IMR-90 (cell line): ENCODE measurements around the gene C1orf159. TPM values are rescaled to one million over a fixed set of nuclear protein-coding genes. Genes with fewer than 3 reads are reported as not detected.

Source experiments
- ATAC-seq: fragments of 200-7000 bp; cut with Tn5 transposase; 2 replicates; pipeline ENCODE4 v1.9.1; 2020; ENCODE audit warnings: low read depth, mild to moderate bottlenecking, moderate library complexity
- BruUV-seq: library from RNA; stranded (reverse); fragments of 400-500 nt; replicated peaks from 2 replicates; lab custom pipeline; 2021; lab: Mats Ljungman, UMichigan
- CTCF ChIA-PET: fragments of 300-600 bp; formaldehyde crosslinking; extraction: SDS; loops from one replicate; lab custom pipeline; 2021; ENCODE audit warnings: antibody characterized with exemption; lab: Yijun Ruan, JAX
- POLR2A ChIA-PET: fragments of 300-600 bp; sonication (Branson Sonifier 250); formaldehyde crosslinking; loops from one replicate; lab custom pipeline; 2022; ENCODE audit warnings: antibody characterized with exemption; ENCODE audit not compliant: unreplicated experiment; lab: Charles Lee
- DNase-seq: peaks from one replicate; pipeline ENCODE4 v3.0.0; 2013
- H2AFZ ChIP-seq: replicated peaks from 2 replicates; pipeline ENCODE3; 2013; ENCODE audit warnings: low read length, mild to moderate bottlenecking; ENCODE audit not compliant: poor library complexity
- H2AK5ac ChIP-seq: 2 replicates; pipeline ENCODE4 v1.6.1; 2013; ENCODE audit warnings: low read depth, low read length, inconsistent platforms
- H2AK9ac ChIP-seq: replicated peaks from 2 replicates; pipeline ENCODE3; 2013; ENCODE audit warnings: mild to moderate bottlenecking, low read depth, low read length, moderate library complexity; ENCODE audit not compliant: poor library complexity
- H2BK120ac ChIP-seq: 2 replicates; pipeline ENCODE4 v1.6.1; 2013; ENCODE audit warnings: low read depth, low read length, inconsistent platforms
- H2BK15ac ChIP-seq: 3 replicates; pipeline ENCODE4 v1.6.1; 2013; ENCODE audit warnings: low read depth, low read length, inconsistent platforms
- H2BK20ac ChIP-seq: 2 replicates; pipeline ENCODE4 v1.6.1; 2013; ENCODE audit warnings: low read depth, mild to moderate bottlenecking, inconsistent platforms, low read length, moderate library complexity
- H2BK5ac ChIP-seq: 2 replicates; pipeline ENCODE4 v1.6.1; 2013; ENCODE audit warnings: mild to moderate bottlenecking, low read depth, low read length, inconsistent platforms; ENCODE audit not compliant: poor library complexity, severe bottlenecking
- H3K14ac ChIP-seq: replicated peaks from 2 replicates; pipeline ENCODE4 v1.6.1; 2013; ENCODE audit warnings: low read depth, low read length, inconsistent platforms
- H3K18ac ChIP-seq: 2 replicates; pipeline ENCODE4 v1.6.1; 2013; ENCODE audit warnings: low read depth, low read length, control low read depth
- H3K23ac ChIP-seq: 2 replicates; pipeline ENCODE4 v1.6.1; 2013; ENCODE audit warnings: low read depth, low read length, inconsistent platforms
- H3K27ac ChIP-seq: 2 replicates; pipeline ENCODE4 v1.5.1; 2013; ENCODE audit warnings: mild to moderate bottlenecking, control low read depth, low read length; ENCODE audit not compliant: insufficient read depth
- H3K27me3 ChIP-seq: 2 replicates; pipeline ENCODE4 v1.6.1; 2013; ENCODE audit warnings: low read length; ENCODE audit not compliant: control insufficient read depth, insufficient read depth
- H3K36me3 ChIP-seq: 2 replicates; pipeline ENCODE4 v1.6.1; 2013; ENCODE audit warnings: low read length, mixed read lengths; ENCODE audit not compliant: control insufficient read depth, insufficient read depth
- H3K4ac ChIP-seq: 2 replicates; pipeline ENCODE4 v1.6.1; 2013; ENCODE audit warnings: low read depth, low read length, inconsistent platforms
- H3K4me1 ChIP-seq: 2 replicates; pipeline ENCODE4 v1.6.1; 2013; ENCODE audit warnings: low read length, mixed read lengths; ENCODE audit not compliant: control insufficient read depth, insufficient read depth
- H3K4me2 ChIP-seq: 2 replicates; pipeline ENCODE4 v1.6.1; 2013; ENCODE audit warnings: low read depth, mild to moderate bottlenecking, control low read depth, low read length, moderate library complexity
- H3K4me3 ChIP-seq: 2 replicates; pipeline ENCODE4 v1.5.1; 2013; ENCODE audit warnings: low read depth, mild to moderate bottlenecking, control low read depth, low read length, moderate library complexity; ENCODE audit not compliant: insufficient read depth
- H3K56ac ChIP-seq: 2 replicates; pipeline ENCODE4 v1.6.1; 2013; ENCODE audit warnings: low read length, inconsistent platforms; ENCODE audit not compliant: insufficient read depth; ENCODE audit errors: extremely low read depth
- H3K79me1 ChIP-seq, 2 experiments: 2 replicates each; pipeline ENCODE4 v1.6.1; 2013; ENCODE audit warnings: low read length in 2 of 2, inconsistent platforms in 1 of 2, low read depth in 1 of 2
- H3K9ac ChIP-seq: 2 replicates; pipeline ENCODE4 v1.6.1; 2013; ENCODE audit warnings: low read depth, low read length, control low read depth
- H3K9me1 ChIP-seq: 2 replicates; pipeline ENCODE4 v1.6.1; 2013; ENCODE audit warnings: low read length, inconsistent platforms; ENCODE audit not compliant: insufficient read depth
- H3K9me3 ChIP-seq: 2 replicates; pipeline ENCODE4 v1.6.1; 2013; ENCODE audit warnings: low read length; ENCODE audit not compliant: control insufficient read depth, insufficient read depth
- H4K20me1 ChIP-seq: 2 replicates; pipeline ENCODE4 v1.6.1; 2013; ENCODE audit warnings: low read length, inconsistent platforms; ENCODE audit not compliant: insufficient read depth
- H4K5ac ChIP-seq: 2 replicates; pipeline ENCODE4 v1.6.1; 2013; ENCODE audit warnings: mild to moderate bottlenecking, low read depth, low read length, control low read depth
- H4K8ac ChIP-seq, 2 experiments: 2 replicates each; pipeline ENCODE4 v1.6.1; 2013; ENCODE audit warnings: low read depth in 2 of 2, low read length in 2 of 2, control low read depth in 1 of 2, inconsistent platforms in 1 of 2
- H4K91ac ChIP-seq: 2 replicates; pipeline ENCODE4 v1.6.1; 2013; ENCODE audit warnings: low read depth, low read length, inconsistent platforms; ENCODE audit not compliant: insufficient read depth
- BHLHE40 ChIP-seq: fragments of 150-350 bp; IDR thresholded peaks from 2 replicates; pipeline ENCODE4 v1.6.1; 2016; ENCODE audit warnings: mild to moderate bottlenecking, low read depth, low read length
- CEBPB ChIP-seq: IDR thresholded peaks from 2 replicates; pipeline ENCODE4 v1.6.1; 2012; ENCODE audit warnings: low read depth, low read length, improper control_type of control experiment
- CHD1 ChIP-seq: IDR thresholded peaks from 2 replicates; pipeline ENCODE4 v1.6.1; 2012; ENCODE audit warnings: low read depth, low read length, improper control_type of control experiment
- CTCF ChIP-seq: conservative IDR thresholded peaks from 2 replicates; pipeline ENCODE4 v1.5.1; 2012; ENCODE audit warnings: mild to moderate bottlenecking, low read depth, low read length, improper control_type of control experiment
- ELK1 ChIP-seq: fragments of 150-350 bp; IDR thresholded peaks from 2 replicates; pipeline ENCODE4 v1.6.1; 2016; ENCODE audit warnings: low read depth, mild to moderate bottlenecking, low read length, moderate library complexity, borderline replicate concordance
- FOS ChIP-seq: fragments of 150-350 bp; IDR thresholded peaks from 2 replicates; pipeline ENCODE4 v1.6.1; 2016; ENCODE audit warnings: low read depth, low read length
- MAFK ChIP-seq: IDR thresholded peaks from 2 replicates; pipeline ENCODE4 v1.6.1; 2012; ENCODE audit warnings: low read depth, low read length, improper control_type of control experiment
- MAZ ChIP-seq: IDR thresholded peaks from 2 replicates; pipeline ENCODE4 v1.6.1; 2012; ENCODE audit warnings: low read depth, mild to moderate bottlenecking, low read length, improper control_type of control experiment, moderate library complexity, borderline replicate concordance
- MXI1 ChIP-seq: IDR thresholded peaks from 2 replicates; pipeline ENCODE4 v1.6.1; 2012; ENCODE audit warnings: low read depth, mild to moderate bottlenecking, low read length, moderate library complexity, borderline replicate concordance
- NFE2L2 ChIP-seq: fragments of 150-350 bp; IDR thresholded peaks from 2 replicates; pipeline ENCODE4 v1.6.1; 2016; ENCODE audit warnings: low read depth, mild to moderate bottlenecking, low read length
- POLR2A ChIP-seq: IDR thresholded peaks from 2 replicates; pipeline ENCODE4 v1.6.1; 2012; ENCODE audit warnings: mild to moderate bottlenecking, low read depth, low read length
- RAD21 ChIP-seq: IDR thresholded peaks from 2 replicates; pipeline ENCODE4 v1.6.1; 2012; ENCODE audit warnings: low read length, improper control_type of control experiment
- RCOR1 ChIP-seq: IDR thresholded peaks from 2 replicates; pipeline ENCODE4 v1.6.1; 2012; ENCODE audit warnings: mild to moderate bottlenecking, low read length, improper control_type of control experiment; ENCODE audit not compliant: insufficient replicate concordance
- RFX5 ChIP-seq: IDR thresholded peaks from 2 replicates; pipeline ENCODE4 v1.8.0; 2012; ENCODE audit warnings: low read depth, mild to moderate bottlenecking, low read length, moderate library complexity
- SMC3 ChIP-seq: fragments of 150-350 bp; IDR thresholded peaks from 2 replicates; pipeline ENCODE4 v1.6.1; 2016; ENCODE audit warnings: low read depth, mild to moderate bottlenecking, antibody characterized with exemption, low read length, moderate library complexity
- USF2 ChIP-seq: fragments of 150-350 bp; IDR thresholded peaks from 2 replicates; pipeline ENCODE4 v1.6.1; 2017; ENCODE audit warnings: mild to moderate bottlenecking, antibody characterized with exemption, low read length, low read depth
- WGBS, 2 experiments: methylation state at CpG; one replicate each; pipeline versions ENCODE4 v1.1.5 to v1.1.7; 2013; ENCODE audit warnings: missing lambda C conversion rate in 2 of 2; ENCODE audit not compliant: insufficient read length in 1 of 2; ENCODE audit errors: extremely low coverage in 2 of 2; 5-methylcytosine and 5-hydroxymethylcytosine counted together
- dilution Hi-C: fragments of 300-500 bp; cut with HindIII; formaldehyde crosslinking; loops from one replicate; pipeline ENCODE4 v1.14.3; 2018; ENCODE audit warnings: low sequenced_read_pairs; ENCODE audit not compliant: unreplicated experiment
- in situ Hi-C: fragments of 300-500 bp; cut with MboI; formaldehyde crosslinking; loops from 3 replicates; pipeline ENCODE4 v1.14.3; 2019; ENCODE audit warnings: low sequenced_read_pairs, inconsistent platforms, mixed read lengths
- intact Hi-C: fragments of 100-400 bp; cut with micrococcal nuclease; formaldehyde crosslinking; loops from 2 replicates; pipeline ENCODE4 v1.10.0; 2022
- polyA plus RNA-seq, 3 experiments: library from polyadenylated mRNA; depleted of rRNA; stranded (reverse); fragments of >200 nt; gene quantifications; 2 replicates each; pipeline ENCODE4 v1.2.3, GENCODE V29; 2012; ENCODE audit warnings: low replicate concordance in 1 of 3
- total RNA-seq: library from RNA; depleted of rRNA; stranded (reverse); fragments of >200 nt; gene quantifications from 2 replicates; pipeline ENCODE4 v1.2.3, GENCODE V29; 2012

C1orf159 gene
- total and polyA plus RNA-seq, 2 of the 4 experiments (the other 2 are of a cell fraction) = 2.9 to 12.6 TPM

DNA sequence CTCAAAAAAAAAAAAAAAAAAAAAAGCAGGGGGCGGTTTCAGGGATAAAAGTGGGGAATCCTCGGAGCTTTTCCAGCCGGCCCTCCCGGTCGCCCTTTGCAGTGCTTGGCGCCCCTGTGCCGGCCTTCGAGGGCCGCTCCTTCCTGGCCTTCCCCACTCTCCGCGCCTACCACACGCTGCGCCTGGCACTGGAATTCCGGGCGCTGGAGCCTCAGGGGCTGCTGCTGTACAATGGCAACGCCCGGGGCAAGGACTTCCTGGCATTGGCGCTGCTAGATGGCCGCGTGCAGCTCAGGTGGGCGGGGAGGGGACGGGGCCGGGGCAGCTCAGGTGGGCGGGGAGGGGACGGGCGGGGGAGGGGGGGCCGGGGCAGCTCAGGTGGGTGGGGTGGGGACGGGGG is 67.1 kb downstream of the C1orf159 start:
- intact Hi-C loops (no loop called here), in situ Hi-C loops (no loop called here), dilution Hi-C loops (no loop called here)
- no peaks in the 10 kb centered on the region for H3K4me1 ChIP-seq
- WGBS, 2 experiments = 96% methylated on average over 11 of the region's 28 CpGs; no CpG with 5 or more reads in 1 of the 2 experiments
- TF ChIP-seq CTCF (no peak), MAFK (no peak), RAD21 (no peak), RCOR1 (no peak), ELK1 (no peak), FOS (no peak), RFX5 (no peak), NFE2L2 (no peak), USF2 (no peak), MXI1 (no peak), SMC3 (no peak), CEBPB (no peak), POLR2A (no peak), MAZ (no peak), BHLHE40 (no peak), CHD1 (no peak)
- no peak overlapping the region for H3K18ac ChIP-seq
- H3K4me3 ChIP-seq = no peak overlapping the region
- no peak overlapping the region for H2AFZ ChIP-seq
- no peak overlapping the region for H2AK9ac ChIP-seq
- no peak overlapping the region for H2BK15ac ChIP-seq
- H3K9me1 ChIP-seq = no peaks in the 10 kb centered on the region
- peaks cover 7% of the 10 kb centered on the region for H4K20me1 ChIP-seq
- peaks cover 77% of the 10 kb centered on the region for H3K36me3 ChIP-seq
- peaks cover 5 to 13% of the 10 kb centered on the region in 2 experiments; a peak in 3 of 4 replicates for H3K79me1 ChIP-seq
- no peak overlapping the region for H3K14ac ChIP-seq
- CTCF ChIA-PET = no interaction called here
- no peak overlapping the region for H4K8ac ChIP-seq
- POLR2A ChIA-PET = no interaction called here
- H3K23ac ChIP-seq = no peak overlapping the region
- no peak overlapping the region for H3K4me2 ChIP-seq
- no peak overlapping the region for H4K5ac ChIP-seq
- no peak overlapping the region for H2BK5ac ChIP-seq
- H3K9ac ChIP-seq = no peak overlapping the region
- H2AK5ac ChIP-seq = no peak overlapping the region
- no peak overlapping the region for H3K4ac ChIP-seq
- no peak overlapping the region for H2BK20ac ChIP-seq
- H3K27ac ChIP-seq = no peak overlapping the region
- ATAC-seq (no peak), DNase-seq (no peak)
- no TSS peak for BruUV-seq
- no peak overlapping the region for H2BK120ac ChIP-seq
- H3K9me3 ChIP-seq = no peaks in the 10 kb centered on the region
- H3K27me3 ChIP-seq = no peaks in the 10 kb centered on the region
- H4K91ac ChIP-seq = no peak overlapping the region
- no peak overlapping the region for H3K56ac ChIP-seq
